GM10266 (cell line): ENCODE measurements around the gene GOPC.

Experiments
- DNase-seq: peaks from one replicate; pipeline ENCODE4 v3.0.0; 2012; ENCODE audit errors: extremely low spot score
- TF ChIP-seq, protein P1 (sequence below): IDR thresholded peaks from 2 replicates; pipeline ENCODE4 v1.5.1; 2012; ENCODE audit warnings: mild to moderate bottlenecking, low read depth; ENCODE audit not compliant: control insufficient read depth, insufficient read depth; ENCODE audit errors: missing control alignments

Gene GOPC

DNA sequence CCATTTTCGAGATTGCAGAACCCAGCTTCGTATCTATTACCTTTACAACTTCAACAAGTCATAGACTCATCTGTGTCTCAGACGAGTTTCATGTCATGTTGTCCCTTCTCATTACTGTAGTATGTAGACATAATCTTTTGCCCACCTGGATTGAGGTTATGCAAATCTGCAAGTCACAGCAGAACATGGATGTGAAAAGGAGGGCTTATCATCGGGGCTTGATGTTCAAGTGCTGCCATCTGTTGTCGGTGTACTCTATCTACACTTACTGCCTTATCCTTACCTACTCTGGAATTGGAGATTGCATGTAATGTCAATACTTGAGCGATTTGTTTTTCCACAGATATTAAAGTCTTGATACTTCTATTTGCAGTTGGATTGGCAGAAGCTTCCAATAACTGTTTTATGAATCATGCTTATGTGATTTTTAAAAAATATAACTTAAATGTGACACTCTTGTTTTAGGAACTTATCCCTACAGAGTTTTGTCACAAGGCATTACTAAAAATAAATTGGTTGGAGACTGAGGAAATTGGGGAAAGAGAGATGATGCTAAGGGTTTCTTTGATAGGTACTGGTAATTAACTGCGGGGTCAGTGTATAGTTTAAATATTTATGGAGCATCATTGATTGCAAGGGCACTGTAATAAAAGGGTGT, 3.0 kb upstream of the GOPC start:
- TF ChIP-seq, protein P1, sequence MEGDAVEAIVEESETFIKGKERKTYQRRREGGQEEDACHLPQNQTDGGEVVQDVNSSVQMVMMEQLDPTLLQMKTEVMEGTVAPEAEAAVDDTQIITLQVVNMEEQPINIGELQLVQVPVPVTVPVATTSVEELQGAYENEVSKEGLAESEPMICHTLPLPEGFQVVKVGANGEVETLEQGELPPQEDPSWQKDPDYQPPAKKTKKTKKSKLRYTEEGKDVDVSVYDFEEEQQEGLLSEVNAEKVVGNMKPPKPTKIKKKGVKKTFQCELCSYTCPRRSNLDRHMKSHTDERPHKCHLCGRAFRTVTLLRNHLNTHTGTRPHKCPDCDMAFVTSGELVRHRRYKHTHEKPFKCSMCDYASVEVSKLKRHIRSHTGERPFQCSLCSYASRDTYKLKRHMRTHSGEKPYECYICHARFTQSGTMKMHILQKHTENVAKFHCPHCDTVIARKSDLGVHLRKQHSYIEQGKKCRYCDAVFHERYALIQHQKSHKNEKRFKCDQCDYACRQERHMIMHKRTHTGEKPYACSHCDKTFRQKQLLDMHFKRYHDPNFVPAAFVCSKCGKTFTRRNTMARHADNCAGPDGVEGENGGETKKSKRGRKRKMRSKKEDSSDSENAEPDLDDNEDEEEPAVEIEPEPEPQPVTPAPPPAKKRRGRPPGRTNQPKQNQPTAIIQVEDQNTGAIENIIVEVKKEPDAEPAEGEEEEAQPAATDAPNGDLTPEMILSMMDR, result peak; percentile 75
- DNase-seq, result peak; percentile 63

DNA sequence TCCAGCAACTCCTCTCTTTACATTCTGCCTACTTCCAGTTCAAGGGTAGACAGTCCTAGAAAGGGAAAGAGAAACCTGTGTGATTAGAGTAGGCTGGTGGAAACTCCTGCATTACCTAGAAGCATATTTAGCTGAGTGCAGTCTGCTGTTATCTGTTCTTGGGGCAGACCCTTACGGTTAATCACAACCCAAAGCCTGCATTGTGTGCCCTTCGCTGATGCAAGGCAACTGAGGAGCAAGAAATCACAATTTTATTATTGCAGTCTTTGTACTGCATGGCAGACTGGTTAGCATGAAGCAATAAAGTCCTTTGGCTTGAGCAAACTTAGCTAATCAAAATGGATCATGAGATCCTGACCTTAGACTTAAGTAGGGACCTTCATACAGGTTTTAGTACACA, 1.5 kb upstream of the GOPC start:
- no peak for DNase-seq
- TF ChIP-seq, protein P1, result no peak

- DNase-seq, result no peak
These were observed 733 bp upstream of the GOPC start for GRCh38 chr6:117602899-117603588.

GRCh38 chr6:117601811-117602150, 530 bp downstream of the GOPC start:
- no peak for DNase-seq
- TF ChIP-seq, protein P1, result no peak

More at GRCh38 chr6:117602899-117603588, 733 bp upstream of the GOPC start:
- TF ChIP-seq, protein P1, result no peak

DNA sequence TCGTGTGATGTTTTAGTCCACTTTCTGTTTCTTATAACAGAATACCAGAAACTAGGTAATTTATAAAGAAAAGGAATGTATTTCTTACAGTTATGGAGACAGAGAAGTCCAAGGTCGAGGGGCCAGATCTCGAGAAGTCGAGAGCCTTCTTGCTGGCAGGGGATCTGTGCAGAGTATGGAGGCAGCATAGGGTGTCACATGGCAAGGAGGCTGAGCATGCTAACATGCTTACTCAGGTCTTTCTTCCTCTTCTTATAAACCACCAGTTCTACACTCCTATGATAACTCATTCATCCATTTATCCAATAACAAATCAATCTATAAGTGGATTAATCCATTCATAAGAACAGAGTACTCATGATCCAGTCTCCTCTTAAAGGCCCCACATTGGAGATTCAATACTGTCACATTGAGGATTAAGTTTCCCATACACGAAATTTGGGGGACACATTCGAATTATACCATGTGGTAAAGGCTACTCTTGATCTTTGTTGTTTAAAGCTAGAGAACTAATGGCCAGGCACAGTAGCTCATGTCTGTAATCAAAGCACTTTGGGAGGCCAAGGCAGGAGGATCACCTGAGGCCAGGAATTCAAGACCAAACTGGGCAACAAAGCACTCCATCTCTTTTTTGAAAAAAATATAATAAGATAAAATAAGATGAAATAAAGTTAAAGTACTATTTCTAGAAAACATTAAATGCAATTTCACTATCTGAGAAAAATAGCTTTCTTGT, 2.1 kb downstream of the GOPC start:
- DNase-seq, result no peak
- TF ChIP-seq, protein P1, result no peak

- TF ChIP-seq, protein P1, result no peak
- no peak for DNase-seq
These were observed 4.6 kb downstream of the GOPC start for GRCh38 chr6:117597755-117598154.
